GM19395 (cell line): Measurements from ENCODE around the gene TBC1D22A.

Experiments used
- ATAC-seq: cut with Tn5 transposase; IDR thresholded peaks from one replicate; pipeline ENCODE4 v1.9.1; 2021; ENCODE audit warnings: mild to moderate bottlenecking, moderate library complexity; ENCODE audit not compliant: unreplicated experiment

Gene TBC1D22A

GRCh38 chr22:47201186-47201995, 438.9 kb downstream of the TBC1D22A start:
- no peak for ATAC-seq

GRCh38 chr22:47201996-47202818, 439.8 kb downstream of the TBC1D22A start:
- no peak for ATAC-seq

GRCh38 chr22:47202819-47203553, 440.5 kb downstream of the TBC1D22A start:
- ATAC-seq, result no peak

- no peak for ATAC-seq
These were observed 441.1 kb downstream of the TBC1D22A start for GRCh38 chr22:47203554-47203991.

GRCh38 chr22:47204002-47204979, 441.8 kb downstream of the TBC1D22A start:
- no peak for ATAC-seq

- no peak for ATAC-seq
These were observed 442.6 kb downstream of the TBC1D22A start for GRCh38 chr22:47205081-47205491.

- no peak for ATAC-seq
These were observed 443.1 kb downstream of the TBC1D22A start for GRCh38 chr22:47205554-47205953.

GRCh38 chr22:47206164-47206563, 443.7 kb downstream of the TBC1D22A start:
- ATAC-seq, result no peak

- ATAC-seq, result no peak
These were observed 444.3 kb downstream of the TBC1D22A start for GRCh38 chr22:47206666-47207218.

GRCh38 chr22:47207387-47207786, 444.9 kb downstream of the TBC1D22A start:
- ATAC-seq, result no peak

GRCh38 chr22:47207846-47208554, 445.6 kb downstream of the TBC1D22A start:
- no peak for ATAC-seq

- ATAC-seq, result no peak
These were observed 446.2 kb downstream of the TBC1D22A start for GRCh38 chr22:47208630-47209029.

GRCh38 chr22:47209040-47209514, 446.6 kb downstream of the TBC1D22A start:
- no peak for ATAC-seq

GRCh38 chr22:47209547-47210023, 447.1 kb downstream of the TBC1D22A start:
- ATAC-seq, result no peak

- ATAC-seq, result no peak
These were observed 447.7 kb downstream of the TBC1D22A start for GRCh38 chr22:47210112-47210657.

GRCh38 chr22:47210686-47211085, 448.2 kb downstream of the TBC1D22A start:
- no peak for ATAC-seq

GRCh38 chr22:47213571-47214230, 451.3 kb downstream of the TBC1D22A start:
- no peak for ATAC-seq

- ATAC-seq, result no peak
These were observed 453.4 kb downstream of the TBC1D22A start for GRCh38 chr22:47215851-47216250.
